Fibroblast of upper back skin (primary cell): ENCODE data around the gene NF2.
"Not testable (repeated sequence)": the region's sequence is repeated elsewhere in the genome, so short reads cannot be mapped to it uniquely, and the experiment has no call there.

Experiments used
- DNase-seq: peaks from one replicate; pipeline ENCODE4 v3.0.0-alpha.2; 2013

Gene NF2

DNA sequence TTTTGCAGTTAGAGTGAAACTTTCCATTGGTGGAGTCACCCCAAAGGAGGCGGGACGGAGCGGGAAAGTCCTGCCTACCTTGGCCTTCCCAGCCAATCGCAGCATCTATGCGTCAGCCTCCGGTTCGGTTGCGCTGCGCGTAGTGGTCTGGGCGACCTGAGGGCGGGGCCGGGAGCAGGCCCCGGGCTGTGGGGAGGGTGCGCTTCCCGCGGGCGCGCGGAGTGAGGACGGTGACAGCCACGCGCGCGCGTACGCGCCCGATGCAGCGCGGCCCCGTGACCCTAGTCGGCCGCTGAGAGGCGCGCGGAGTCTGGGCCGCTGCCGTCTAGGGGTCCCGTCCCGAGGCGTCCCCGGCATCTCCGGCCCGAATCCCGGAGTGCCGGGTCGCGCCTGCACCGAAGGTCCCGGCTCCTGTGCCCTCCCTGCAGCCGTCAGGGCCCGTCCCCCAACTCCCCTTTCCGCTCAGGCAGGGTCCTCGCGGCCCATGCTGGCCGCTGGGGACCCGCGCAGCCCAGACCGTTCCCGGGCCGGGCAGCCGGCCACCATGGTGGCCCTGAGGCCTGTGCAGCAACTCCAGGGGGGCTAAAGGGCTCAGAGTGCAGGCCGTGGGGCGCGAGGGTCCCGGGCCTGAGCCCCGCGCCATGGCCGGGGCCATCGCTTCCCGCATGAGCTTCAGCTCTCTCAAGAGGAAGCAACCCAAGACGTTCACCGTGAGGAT is at the start of gene NF2:
NF2 (plus strand) TSS at position 276 of the 718 bp plus-strand sequence; CDS start at position 642, 366 bp downstream.
- peak; percentile 99 for DNase-seq

DNA sequence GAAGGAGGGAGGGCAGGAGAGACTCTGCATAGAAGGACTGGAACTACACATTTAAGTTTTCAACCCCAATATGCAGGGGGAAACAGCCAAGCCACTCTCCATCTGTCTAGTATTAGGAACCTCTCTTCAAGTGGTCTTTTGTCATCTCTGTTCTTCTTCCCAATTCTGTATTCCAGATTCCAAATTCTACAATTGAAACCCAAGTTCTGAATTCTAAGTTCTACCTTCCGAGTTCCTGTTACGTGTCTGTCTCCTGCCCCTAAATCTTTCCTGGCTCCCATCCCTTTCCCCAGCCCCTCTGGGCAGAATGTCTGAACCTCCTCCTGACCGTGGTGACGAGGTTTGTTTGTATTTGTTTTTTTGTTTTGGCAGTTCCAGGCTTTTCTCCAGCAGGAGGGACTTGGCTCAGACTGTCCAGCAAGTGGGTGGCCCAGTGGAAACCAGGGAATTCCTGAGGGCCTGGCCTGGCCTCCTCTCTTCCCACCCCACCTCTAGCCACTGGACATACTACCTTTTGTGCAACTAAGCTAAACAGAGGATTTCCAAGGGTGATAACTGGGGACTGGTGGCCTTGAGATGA is 48.3 kb upstream of the NF2 start:
- no peak for DNase-seq

DNA sequence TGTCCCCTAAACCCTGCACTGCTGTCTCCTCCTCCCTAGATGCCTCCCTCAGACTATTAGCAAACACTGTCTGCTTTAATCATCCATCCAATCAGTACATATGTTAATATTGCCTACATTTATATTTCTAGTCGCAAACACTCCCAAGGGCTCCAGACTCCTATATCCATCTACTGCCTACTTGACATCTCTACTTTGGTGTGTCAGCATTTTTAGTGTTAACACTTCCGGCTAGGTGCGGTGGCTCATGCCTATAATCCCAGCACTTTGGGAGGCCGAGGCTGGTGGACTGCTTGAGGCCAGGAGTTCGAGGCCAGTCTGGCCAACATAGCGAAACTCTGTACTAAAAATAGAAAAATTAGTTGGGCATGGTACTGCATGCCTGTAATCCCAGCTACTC is 44.4 kb upstream of the NF2 start:
- DNase-seq: no peak

DNA sequence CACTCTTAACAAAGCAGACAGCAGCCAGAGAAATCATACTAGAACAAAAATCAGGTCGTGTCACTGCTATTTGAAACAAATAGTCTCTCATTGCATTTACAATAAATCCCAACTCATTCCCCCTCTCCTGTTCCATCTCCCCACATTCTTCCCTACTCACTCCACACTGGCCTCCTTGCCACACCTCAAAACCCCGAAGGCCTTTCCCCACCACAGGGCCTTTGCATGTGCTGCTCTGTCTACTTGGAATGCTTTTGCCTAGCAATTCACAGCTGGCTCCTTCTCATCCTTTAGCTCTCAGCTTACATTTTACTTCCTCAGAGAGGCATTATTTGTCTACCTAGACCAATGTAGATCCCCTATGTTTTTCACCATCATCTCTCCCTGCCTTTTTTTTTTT is 43.6 kb upstream of the NF2 start:
- no peak for DNase-seq

DNA sequence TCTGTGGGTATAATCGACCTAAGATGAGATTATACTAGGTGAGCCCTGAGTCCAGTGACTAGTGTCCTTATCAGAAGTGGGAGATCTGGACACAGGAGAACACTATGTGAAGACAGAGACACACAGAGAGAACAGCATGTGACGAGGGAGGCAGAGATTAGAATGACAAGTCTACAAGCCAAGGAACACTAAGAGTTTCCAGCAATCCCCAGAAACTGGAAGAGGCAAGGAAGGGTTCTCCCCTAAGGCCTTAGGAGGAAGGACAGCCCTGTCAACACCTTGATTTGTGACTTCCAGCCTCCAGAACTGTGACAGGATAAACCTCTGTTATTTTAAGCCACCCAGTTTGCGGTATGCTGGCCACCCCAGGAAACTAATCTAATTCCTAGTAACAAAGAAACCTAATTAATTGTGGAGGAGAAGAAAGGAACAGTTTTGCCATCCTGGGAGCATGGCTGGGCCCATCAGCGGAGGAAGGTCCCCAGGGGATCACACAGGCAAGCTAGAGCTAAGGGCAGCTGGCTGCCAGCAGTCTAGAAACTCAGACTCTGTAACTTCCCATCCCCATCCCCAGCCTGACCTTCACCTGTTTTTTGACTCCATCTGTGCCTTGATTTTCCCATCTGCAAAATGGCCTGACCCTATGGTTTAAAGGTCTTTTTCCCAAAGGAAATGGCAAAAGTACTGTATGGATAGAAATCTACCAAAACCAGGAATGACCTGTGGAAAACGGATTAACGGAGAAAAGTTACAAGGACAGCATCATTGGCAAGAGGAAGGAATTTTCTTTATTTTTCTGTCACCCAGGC is 39.6 kb upstream of the NF2 start:
- no peak for DNase-seq

DNA sequence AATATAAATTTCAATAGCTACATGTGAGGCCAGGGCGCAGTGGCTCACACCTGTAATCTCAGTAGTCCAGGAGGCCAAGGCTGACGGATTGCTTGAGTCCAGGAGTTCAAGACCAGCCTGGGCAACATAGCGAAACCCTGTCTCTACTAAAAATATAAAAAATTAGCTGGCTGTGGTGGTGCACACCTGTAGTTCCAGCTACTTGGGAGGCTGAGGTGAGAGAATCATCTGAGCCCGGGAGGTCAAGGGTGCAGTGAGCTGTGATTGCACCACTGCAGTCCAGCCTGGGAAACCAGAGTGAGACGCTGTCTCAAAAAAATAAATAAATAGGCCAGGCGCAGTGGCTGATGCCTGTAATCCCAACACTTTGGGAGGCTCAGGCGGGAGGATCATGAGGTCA is 36.9 kb upstream of the NF2 start:
- DNase-seq: not testable (repeated sequence)

DNA sequence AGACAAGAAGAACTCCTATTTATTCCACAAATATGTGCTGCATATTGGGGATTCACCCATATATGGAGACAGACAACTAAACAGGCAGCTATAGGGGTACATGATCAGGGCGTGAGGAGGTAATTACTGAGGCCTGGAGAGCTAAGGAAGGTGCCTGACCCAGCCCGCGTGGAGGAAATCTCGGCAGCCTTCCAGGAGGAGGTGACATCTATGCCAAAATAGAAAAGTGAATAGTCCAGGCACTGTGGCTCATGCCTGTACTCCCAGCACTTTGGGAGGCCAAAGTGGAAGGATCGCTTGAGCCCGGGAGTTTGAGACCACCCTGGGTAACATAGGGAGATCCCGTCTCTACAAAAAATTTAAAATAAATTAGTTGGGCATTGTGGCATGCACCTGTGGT is 36.1 kb upstream of the NF2 start:
- DNase-seq: no peak

DNA sequence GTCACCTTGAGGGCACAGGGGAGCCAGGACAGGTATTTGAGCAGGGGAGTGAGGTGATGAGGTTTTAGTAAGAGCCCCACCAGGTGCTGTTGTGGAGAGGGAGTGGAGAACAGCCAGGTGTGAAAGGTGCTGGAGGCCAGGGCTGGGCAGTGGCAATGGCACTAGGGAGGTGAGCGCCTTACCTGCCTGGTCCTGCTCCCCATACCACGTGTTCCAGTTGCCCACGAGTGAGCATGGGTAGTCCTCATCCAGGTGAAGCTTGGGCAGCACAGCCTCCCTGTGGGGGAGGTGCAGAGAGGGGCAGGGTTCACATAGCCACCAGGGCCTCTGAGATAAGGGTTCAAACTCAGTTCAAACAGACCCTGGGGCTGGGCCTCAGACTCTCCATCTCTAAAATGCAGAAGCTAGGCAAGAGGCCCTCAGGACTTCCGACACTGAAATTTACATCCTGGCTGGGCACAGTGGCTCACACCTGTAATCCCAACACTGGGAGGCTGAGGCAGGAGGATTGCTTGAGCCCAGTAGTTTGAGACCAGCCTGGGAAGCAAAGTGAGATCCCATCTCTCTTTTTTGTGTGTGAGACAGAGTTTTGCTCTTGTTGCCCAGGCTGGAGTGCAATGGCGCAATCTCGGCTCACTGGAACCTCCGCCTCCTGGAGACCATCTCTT is 34.3 kb upstream of the NF2 start:
- no peak for DNase-seq

DNA sequence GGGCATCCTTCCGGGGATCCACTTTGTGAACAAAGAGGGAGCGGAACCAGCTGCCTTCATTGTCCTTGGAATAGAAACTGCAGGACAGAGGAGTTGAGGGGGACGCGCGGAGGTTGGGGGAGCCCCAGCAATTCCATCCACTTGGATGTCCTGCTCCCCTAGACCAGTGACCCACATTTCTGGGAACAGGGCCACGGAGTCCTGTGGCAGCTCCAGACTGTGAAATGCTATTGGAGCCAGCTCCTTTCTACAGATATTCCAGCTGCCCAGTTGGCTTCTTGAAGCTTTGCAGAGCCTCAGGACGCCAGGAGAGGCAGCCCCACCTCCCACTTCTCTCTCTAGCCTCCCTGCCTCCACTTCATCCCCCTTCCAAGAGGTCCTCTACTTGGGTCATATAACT is 33.0 kb upstream of the NF2 start:
- DNase-seq: no peak

DNA sequence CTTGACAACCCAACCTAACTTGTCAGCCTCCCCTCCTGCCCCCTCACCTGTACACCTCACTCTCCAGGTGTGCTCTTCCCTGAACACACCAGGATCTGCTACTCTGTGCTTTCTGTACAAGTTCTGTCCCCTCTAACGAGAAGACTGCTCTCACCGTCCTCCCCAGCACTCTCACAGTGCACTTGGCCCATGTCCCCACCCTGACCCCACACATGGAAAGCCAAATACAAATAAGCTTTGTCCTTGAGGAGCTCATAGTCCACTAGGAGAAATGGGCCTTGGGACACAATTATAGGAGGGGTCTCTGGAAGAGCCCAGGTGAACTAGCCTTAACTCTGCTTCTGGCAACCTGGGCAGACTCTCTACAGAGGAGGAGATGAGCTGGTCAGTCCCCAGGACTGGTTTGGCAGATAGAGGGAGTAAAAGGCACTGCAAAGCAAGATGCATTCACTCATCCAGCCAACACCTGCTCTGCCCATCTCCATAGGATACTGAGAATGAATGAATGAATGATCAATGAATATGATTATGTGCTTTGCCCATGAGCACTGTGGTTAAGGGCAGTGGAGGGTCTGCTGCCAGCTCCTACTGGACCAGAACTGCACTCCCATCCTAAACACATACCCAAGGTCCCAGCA is 32.4 kb upstream of the NF2 start:
- no peak for DNase-seq

DNA sequence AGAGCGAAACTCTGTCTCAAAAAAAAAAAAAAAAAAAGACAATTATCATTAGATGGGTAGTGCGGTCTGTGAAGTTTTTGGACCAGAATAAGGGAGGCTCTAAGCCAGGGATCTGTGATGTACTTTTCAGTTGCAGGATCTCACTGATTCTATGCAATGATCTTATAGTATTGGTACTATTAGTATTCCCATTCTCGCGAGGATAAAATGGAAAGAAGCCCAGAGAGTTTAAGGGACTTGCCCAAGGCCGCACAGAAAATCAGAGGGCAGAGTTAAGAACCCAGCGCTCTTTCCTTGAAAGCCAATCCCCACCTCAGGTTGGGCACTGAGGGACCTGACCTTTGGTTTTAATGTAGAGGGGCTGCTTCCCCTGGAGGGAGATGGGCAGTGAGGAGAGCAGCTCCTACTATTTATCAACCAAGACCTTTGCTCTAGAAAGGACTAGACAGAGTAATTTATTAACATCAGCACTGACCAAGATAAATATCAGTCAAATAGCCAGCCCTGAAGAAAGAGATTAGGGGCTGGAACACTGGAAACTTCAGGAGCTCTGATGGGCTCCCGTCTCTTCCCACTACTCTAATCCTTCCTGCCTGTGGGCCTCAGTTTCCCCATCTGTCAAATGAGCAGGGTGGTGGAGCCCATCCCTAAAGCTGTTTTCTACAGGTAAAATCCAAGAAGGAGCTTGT is 28.5 kb upstream of the NF2 start:
- no peak for DNase-seq

DNA sequence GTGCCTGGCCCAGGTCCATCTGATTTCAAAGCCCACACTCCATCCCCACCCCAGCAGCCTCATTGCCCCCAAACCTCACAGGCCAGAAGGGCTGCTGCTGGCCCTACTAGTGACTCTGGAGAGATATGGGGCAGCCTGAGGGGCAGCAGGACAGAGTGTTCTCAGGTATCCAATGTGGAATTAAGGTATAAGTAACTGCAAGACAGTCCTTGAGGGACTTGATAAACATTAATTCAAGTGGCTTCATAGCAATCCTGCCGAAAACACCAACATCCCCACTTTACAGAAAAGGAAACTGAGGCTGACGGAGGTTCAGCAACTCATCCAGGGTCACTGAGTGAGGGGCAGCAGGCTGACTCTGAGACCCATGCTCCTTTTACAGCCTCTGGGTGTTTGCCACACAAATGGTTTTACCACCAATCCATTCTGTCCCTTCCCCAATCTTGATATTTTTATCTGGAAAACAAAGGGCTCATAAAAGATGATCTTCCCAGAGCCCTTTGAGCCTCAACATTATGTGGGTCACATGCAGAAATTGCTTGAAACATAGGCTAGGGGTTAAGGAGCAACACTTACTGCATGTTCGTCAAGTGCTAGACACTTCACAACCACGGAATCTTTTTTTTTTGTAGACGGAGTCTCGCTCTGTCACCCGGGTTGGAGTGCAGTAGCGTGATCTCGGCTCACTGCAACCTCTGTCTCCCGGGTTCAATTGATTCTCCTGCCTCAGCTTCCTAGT is 24.8 kb upstream of the NF2 start:
- DNase-seq: no peak

DNA sequence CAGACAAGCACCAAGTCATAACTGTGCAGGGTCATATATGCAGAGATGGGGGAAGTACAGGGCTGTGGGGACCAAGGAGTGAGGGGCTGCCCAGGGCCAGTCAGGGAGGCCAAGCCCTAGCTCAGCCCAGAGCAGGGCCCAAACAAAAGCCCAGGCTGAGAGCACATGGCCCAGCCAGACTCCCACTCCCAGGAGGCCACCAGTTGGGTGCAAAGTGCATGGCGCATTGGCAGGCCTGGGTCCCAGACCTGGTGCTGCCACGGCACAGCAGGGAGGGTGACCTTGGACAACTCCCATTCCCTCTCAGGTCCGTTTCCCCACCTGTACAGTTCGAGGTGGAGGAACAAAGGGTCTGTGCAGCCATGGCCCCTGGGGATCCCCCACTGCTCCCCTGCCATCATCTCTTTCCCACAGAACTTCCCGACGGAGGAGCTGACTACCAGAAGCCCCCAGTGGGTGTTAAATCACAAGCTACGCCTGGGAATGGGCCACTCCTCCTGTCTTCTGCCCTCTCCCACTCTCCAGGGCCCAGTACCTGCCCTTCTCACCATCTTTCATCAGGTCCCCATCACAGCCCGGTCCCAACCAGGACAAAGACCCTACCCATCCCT is 23.1 kb upstream of the NF2 start:
- no peak for DNase-seq

DNA sequence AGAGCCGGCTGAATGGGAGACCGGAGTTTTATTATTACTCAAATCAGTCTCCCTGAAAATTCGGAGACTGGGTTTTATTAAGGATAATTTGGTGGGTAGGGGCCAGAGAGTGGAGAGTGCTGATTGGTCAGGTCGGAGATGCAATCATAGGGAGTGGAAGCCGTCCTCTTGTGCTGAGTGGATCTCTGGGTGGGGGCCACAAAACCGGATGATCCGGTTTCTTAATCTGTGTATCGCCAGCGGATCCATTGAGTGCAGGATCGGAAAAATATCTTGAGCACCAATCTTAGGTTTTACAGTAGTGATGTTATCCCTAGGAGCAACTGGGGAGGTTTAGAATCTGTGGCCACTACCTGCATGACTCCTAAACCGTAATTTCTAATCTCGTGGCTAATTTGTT is 21.6 kb upstream of the NF2 start:
- DNase-seq: no peak

DNA sequence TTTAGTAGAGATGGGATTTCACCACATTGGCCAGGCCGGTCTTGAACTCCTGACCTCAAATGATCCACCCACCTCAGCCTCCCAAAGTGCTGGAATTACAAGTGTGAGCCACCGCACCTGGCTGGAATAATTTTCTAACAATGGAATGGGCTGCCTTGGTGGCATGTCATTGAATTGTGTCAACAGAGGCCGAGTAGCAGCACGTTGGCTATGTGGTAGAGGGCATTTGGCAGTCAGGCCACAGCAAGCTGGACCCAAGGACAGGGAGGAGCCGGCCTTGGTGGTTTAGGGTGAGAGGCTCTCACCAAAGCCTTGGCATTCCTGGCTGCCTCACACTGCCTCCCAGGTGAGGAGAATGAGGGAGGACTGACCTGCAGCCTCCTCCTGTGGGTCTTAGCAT is 18.5 kb upstream of the NF2 start:
- no peak for DNase-seq

DNA sequence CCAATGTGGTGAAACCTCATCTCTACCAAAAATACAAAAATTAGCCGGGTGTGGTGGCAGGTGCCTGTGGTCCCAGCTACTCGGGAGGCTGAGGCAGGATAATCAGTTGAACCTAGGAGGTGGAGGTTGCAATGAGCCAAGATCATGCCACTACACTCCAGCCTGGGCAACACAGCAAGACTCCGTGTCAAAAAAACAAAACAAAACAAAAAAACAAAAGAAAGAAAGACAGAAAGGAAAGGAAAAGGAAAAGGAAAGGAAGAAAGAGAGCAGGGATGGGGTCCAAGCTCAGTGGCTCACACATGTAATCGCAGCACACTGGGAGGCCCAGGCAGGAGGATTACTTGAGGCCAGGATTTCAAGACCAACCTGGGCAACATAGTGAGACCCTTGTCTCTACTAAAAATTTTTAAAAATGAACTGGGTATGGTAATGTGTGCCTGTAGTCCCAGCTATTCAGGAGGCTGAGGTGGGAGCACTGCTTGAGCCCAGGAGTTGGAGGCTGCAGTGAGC is 17.2 kb upstream of the NF2 start:
- not testable (repeated sequence) for DNase-seq

DNA sequence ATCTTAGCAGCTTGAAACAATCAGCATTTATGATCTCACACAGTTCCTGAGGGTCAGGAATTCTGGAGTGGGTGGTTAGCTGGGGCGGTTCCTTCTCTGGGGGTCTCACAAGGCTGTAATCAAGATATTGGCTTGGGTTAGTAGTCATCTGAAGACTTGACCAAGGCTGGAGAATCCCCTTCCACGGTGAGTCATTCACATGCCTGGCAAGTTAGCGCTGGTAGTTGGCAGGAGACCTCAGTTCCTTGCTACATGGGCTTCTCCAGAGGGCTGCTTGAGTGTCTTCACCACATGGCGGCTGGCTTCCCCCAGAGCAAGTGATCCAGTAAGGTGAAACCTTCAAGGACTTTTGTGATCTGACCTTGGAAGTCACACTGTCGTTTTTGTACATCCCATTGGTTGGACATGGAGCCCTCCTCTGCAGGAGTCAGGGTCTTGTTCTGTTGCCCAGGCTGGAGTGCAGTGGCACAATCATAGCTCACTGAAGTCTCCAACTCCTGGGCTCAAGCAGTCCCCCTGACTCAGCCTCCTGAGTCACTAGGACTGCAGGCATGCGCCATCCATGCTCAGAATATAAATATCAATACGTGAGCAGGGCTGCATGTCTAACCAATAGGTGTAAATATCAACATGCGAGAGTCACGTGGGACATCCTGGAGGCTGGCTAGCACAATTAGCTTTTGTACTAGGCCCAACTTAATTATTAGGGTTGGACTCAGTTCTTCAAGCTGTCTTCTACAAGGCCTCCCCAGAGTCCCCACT is 15.3 kb upstream of the NF2 start:
- DNase-seq: peak; percentile 77

DNA sequence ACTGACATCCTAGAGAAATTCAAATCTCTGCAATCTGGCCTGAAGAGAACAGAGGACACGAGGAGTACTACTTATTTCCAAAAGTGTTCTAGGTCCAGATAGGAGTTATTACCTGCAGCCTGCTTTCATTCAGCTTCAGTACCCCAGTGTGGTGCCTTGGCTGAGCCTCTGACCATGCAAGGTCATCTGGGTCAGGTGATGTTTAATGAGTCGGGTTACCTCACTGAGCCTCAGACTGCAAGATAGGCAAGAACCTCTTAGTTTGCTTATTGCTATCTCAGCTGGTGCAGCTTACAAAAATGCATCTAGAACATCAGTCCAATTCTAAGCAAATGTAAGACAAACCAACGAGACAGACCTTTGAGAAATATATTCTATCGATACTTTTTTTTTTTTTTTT is 9.5 kb upstream of the NF2 start:
- no peak for DNase-seq

DNA sequence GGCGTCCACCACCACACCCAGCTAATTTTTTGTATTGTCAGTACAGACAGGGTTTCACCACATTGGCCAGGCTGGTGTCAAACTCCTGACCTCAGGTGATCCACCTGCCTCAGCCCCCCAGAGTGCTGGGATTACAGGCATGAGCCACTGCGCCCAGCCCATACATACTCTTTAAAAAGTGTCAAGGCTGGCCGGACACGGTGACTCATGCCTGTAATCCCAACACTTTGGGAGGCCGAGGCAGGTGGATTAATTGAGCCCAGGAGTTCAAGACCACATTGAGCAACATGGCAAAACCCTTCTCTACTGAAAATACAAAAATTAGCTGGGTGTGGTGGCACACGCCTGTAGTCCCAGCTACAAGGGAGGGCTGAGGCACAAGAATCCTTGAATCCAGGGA is 9.0 kb upstream of the NF2 start:
- DNase-seq: not testable (repeated sequence)

DNA sequence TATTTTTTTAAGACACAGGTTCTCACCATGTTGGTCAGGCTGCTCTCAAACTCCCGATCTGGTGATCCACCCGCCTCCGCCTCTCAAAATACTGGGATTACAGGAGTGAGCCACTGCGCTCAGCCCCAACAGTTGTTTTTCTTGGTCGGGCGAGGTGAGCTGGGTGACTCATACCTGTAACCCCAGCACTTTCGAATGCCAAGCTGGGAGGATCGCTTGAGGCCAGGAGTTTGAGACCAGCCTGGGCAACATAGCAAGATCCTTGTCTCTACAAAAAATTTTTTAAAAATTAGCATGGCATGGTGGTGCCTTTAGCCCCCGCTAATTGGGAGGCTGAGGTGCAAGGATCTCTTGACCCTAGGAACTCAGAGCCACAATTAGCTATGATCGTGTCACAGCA is 7.0 kb upstream of the NF2 start:
- DNase-seq: no peak
